ENCODE data around the gene DNMT3L. TPM values are rescaled to one million over a fixed set of nuclear protein-coding genes. Genes with fewer than 3 reads are reported as not detected.
"Not testable (repeated sequence)": the region's sequence is repeated elsewhere in the genome, so short reads cannot be mapped to it uniquely, and the experiment has no call there.

The DNMT3L gene
- total RNA-seq, 1 donor from 2014 or later, result not detected

DNA sequence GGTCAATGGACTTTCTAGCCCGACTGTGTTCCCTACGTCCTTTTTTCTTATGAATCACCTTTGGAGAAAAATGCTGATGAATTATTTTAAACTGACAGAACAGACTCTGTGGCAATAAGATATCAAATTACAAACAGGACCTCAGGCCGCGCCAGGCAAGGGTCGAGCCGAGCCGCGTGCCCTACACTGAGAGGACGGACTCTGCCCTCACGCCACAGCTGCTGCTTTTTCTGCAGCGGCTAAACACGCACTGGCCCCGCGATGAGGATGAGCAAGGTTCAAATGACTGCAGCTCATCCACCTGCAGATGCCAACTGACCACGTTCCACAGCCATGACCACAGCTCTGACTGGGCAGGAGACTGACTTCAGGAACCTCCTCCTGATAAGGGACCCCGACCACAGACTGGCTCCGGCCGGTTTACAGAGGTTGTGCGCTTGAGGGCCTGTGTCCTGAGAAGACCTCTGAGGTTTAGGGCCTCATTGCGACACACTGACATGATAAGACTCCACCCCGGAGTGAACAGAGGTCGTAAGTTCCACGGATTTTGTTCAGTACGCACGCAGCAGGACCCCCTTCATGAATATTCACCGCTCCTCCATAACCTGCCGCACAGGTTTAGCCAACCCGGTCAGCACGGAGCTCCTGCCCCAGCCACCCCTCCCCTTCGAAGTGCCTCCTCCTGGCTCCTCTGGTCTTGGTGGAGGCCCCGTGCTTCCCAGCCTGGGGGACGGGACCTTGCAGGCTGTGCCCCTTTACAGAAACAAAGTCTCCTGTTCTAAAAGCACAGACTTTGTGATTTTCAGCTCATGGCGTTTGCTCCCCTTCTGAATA is 12.3 kb downstream of the DNMT3L start:
- DNase-seq (ENCODE audit: low read depth in 2 of 2), result not testable (repeated sequence)

DNA sequence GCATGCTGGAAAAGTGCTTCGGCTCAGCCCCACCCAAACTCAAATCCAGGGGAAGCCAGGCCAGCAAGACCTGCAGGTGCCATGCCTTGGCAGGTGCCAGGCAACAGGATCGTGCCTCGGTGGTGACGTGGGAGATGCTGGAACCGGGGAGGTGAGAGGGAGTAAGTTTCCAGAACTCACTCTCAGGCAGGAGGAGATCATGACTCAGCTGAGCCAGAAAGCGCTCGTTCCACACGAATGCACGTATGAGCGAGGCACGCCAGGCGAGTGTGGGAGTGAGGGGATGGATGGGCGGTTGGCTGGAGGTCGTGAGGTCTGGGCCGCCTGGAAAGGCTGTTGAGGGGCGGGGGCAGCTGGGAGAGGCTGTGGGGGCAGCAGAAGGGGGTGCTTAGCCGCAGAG is 13.8 kb downstream of the DNMT3L start:
- DNase-seq (ENCODE audit: low read depth in 2 of 2), result not testable (repeated sequence)

- not testable (repeated sequence) for DNase-seq (ENCODE audit: low read depth in 2 of 2)
These were observed 17.7 kb downstream of the DNMT3L start for GRCh38 chr21:44243980-44244379.

GRCh38 chr21:44241281-44241680 is 20.4 kb downstream of the DNMT3L start:
- not testable (repeated sequence) for DNase-seq (ENCODE audit: low read depth in 2 of 2)

GRCh38 chr21:44240842-44241241 is 20.9 kb downstream of the DNMT3L start, which contains the start of gene ICOSLG:
Gene ICOSLG (minus strand): TSS chr21:44240943. CDS start chr21:44240817, 126 bp downstream.
- not testable (repeated sequence) for DNase-seq (ENCODE audit: low read depth in 2 of 2)

- not testable (repeated sequence) for DNase-seq (ENCODE audit: low read depth in 2 of 2)
These were observed 21.3 kb downstream of the DNMT3L start for GRCh38 chr21:44240353-44240752.

DNA sequence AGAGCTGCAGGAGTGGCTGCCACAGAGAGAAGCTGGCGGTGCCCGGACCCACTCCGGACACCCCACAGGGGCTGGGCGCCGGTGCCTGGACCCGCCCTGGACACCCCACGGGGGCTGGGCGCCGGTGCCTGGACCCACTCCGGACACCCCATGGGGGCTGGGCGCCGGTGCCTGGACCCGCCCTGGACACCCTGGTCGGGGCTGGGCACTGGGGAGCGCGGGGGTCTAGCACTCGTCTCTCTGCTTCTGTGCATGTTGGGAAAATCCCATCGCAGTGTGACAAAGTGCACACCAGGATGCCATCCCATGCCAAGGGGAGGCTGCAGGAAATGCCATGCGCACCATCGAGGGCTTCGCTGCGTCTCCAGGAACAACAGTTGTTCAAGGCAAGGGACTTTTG is 32.1 kb downstream of the DNMT3L start:
- DNase-seq (ENCODE audit: low read depth in 2 of 2), result not testable (repeated sequence)

GRCh38 chr21:44228109-44228508 is 33.6 kb downstream of the DNMT3L start:
- DNase-seq (ENCODE audit: low read depth in 2 of 2), result not testable (repeated sequence)

DNA sequence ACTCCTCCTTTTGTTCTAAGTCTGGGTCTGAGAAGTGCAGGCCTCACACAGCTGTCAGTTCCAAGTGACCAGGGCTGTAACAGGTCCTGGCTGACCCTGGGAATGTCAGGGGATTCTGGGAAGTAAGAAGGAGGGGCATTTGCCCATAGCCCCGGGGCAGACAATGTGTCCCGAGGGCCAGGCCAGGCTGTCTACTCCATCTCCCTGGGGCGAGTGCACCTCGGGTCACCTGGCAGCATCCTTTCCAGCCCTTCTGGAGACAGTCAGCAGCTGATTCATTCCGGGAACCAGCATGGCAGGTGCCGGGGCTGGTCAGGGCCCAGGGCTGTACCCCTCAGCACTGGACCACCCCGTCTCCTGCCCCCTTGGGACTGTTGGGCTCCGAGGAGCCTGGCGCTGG is 34.1 kb downstream of the DNMT3L start:
- not testable (repeated sequence) for DNase-seq (ENCODE audit: low read depth in 2 of 2)

- not testable (repeated sequence) for DNase-seq (ENCODE audit: low read depth in 2 of 2)
These were observed 36.1 kb downstream of the DNMT3L start for GRCh38 chr21:44225605-44226004.

DNA sequence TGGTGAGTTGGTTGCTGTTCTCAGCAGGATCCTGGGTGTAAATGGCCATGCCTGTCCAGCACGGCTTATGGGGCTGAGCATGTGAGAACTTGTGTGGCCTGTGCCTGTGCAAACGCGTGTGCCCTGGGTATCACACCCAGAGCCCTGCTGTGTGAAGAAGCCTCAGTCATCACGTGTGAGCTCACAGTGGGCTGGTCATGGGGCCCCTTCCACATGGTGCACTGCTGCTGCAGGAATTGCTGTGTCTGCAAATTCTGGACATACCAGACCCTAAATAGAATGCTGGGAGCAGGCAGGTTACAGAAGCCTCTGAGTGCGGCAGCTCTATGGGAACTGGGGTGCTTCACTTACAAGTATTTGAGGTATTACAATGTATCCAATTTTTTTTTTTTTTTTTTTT is 38.4 kb downstream of the DNMT3L start:
- not testable (repeated sequence) for DNase-seq (ENCODE audit: low read depth in 2 of 2)

DNA sequence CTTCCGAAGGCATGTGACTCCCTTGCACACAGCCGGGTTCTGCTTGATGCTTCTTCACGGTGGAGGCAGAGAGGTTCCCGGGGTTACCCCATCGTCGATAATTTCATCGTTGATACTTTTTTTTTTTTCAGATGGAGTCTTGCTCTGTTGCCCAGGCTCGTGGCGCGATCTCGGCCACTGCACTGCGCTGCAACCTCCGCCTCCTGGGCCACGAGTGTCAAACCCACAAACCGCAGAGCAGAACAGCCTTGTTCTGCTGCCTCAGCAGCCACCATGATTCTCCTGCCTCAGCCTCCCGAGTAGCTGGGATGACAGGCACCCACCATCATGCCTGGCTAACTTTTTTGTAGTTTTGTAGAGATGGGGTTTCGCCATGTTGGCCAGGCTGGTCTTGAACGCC is 41.0 kb downstream of the DNMT3L start:
- not testable (repeated sequence) for DNase-seq (ENCODE audit: low read depth in 2 of 2)

GRCh38 chr21:44218461-44218860 is 43.2 kb downstream of the DNMT3L start:
- not testable (repeated sequence) for DNase-seq (ENCODE audit: low read depth in 2 of 2)

- not testable (repeated sequence) for DNase-seq (ENCODE audit: low read depth in 2 of 2)
These were observed 49.7 kb downstream of the DNMT3L start for GRCh38 chr21:44211978-44212377.

GRCh38 chr21:44211574-44211973 is 50.1 kb downstream of the DNMT3L start:
- not testable (repeated sequence) for DNase-seq (ENCODE audit: low read depth in 2 of 2)

DNA sequence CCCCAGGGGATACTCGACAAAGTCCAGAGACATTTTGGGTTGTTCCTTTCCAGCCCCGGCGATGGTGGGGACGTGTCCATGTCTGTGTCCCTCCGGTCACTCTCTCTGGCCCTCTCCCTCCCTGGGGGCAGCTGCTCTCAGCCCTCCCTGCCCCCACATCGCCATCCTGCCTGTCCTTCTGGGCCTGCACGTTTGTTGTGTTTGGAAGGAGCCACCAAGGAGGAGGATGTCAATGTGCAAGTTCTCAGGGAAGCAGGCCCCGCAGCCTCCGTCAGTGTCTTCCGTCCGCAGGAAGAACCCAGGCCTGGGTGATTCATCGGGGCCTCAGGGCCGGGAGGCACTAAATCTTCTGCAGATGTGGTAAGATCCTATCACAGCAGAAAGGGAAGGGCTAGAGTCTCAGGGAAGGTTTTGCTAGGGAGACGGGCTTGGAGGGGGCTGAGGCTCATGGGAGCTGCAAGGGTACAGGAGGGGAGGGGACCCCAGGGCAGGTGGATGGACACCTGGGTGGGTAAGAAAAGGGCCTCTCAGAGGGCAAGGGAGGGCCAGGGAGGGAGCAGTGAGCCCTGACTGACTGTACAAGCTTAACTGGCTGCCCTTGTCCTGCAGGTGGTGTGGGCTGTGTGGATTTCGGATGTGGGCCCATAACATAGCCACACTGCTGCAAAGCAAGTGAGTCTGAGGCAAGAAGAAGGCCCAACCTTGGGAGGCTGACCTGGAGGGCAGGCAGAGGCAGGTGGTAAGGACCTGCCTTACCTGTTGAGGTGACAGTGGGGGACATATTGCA is 53.6 kb downstream of the DNMT3L start:
- DNase-seq (ENCODE audit: low read depth in 2 of 2), result peak in 1 of 2 donors; percentile 4

DNA sequence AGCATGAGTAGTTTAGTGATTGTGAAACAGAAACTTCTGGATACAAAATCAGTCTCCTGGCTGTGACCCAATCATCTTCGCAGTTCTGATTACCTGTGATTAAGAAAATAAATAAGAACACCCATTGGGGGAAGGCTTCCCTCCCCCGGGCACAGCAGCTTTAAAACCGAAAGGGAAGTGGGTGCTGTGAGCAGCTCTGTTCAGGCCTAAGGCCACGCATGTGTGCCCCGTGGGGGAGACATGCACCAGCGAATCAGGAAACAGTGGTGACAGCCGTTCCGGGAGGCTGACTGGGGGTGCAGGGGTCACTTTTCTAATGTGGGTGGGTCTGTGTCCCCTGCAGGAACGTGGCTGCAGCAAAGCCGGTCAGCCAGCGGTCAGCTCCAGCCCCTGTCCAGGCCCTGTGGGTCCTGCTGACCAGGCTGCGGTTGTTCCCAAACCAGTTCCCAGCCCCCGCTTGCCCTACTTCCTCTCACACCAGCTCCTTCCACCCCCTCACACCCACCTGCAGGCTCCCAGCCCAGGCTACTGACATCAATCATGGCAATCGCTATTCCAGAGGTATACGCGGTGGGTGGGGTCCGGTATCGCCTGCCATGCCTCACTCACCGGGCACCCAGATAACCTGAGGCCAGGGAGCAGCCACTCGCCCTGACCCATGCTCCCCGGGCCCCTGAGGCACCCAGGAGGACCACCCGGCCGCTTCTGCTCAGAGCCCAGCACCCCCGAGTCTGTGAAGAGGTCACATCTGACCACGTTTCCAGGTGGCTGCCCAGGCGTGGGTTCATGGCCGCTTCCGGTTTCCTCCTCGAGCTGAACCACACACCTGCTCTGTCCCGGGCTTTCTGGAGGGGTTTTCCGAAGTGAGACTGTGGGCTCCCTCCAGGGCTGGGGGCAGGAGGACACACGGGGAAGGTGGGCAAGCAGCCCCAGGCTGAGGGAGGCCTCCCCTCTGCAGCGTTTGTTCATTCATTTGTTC is 54.7 kb downstream of the DNMT3L start:
- DNase-seq (ENCODE audit: low read depth in 2 of 2), result not testable (repeated sequence)

GRCh38 chr21:44206187-44206586 is 55.5 kb downstream of the DNMT3L start:
- not testable (repeated sequence) for DNase-seq (ENCODE audit: low read depth in 2 of 2)

DNA sequence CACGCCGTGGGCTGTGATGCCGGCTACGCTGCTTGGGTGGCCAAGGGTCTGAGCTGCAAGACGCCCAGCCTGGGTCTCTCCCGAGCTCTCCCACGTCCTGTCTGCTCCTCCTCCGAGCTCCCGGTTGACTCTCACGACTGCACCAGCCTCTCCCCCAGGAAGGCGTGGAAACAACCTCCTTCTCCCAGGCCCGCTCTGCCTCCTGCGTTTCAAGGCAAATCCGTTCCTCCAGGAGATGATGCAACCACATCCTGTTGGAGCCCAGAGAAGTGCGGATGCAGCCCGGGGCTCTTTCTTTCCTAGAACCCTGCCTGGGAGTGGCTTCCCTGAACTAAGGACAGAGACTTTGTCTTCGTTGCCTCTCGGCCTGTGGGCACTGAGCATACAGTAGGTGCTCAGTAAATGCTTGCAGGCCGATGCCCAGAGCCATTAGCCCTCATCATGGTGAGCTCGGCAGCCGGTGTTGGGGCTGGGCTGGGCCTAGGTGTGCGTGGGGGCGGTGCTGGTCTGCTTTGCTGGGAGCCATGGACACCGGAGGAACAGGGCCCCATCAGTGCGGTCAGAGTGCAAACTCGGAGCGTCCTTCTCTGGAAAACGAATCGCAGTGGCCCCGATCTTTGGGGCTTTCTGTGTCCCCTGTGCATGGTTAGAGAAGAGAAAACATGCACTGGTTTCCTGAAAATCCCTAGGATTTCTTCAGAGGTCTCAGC is 59.0 kb downstream of the DNMT3L start:
- DNase-seq (ENCODE audit: low read depth in 2 of 2), result not testable (repeated sequence)

DNA sequence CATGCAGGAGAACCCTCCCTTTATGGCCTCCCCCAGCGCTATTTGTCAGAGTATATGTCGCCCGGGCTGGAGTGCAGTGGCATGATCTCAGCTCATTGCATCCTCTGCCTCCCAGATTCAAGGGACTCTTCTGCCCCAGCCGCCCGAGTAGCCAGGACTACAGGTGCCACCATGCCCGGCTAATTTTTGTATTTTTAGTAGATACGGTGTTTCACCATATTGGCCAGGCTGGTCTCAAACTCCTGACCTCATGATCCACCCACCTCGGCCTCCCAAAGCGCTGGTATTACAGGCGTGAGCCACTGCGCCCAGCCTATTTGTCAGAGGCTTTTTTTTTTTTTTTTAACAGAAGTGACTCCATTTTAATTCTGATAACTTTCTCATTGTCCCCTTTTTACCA is 61.7 kb downstream of the DNMT3L start:
- DNase-seq (ENCODE audit: low read depth in 2 of 2), result not testable (repeated sequence)
